Osteoblast (primary cell): ENCODE data around the gene KPNB1. TPM values are rescaled to one million over a fixed set of nuclear protein-coding genes. Genes with fewer than 3 reads are reported as not detected.
A peak's percentile ranks its signal among the peaks of the same experiment; 100 is the strongest.

Source experiments
- DNase-seq: peaks from one replicate; pipeline ENCODE4 v3.0.0; 2011; ENCODE audit warnings: low spot score, mixed read lengths; ENCODE audit not compliant: insufficient read length; ENCODE audit errors: missing footprints
- H2AFZ ChIP-seq: 2 replicates; pipeline ENCODE4 v1.6.0; 2011; ENCODE audit warnings: mild to moderate bottlenecking, low read length
- H3K27ac ChIP-seq: 2 replicates; pipeline ENCODE4 v1.5.1; 2011; ENCODE audit warnings: mild to moderate bottlenecking, low read depth, low read length, moderate library complexity
- H3K27me3 ChIP-seq: 2 replicates; pipeline ENCODE4 v1.6.0; 2012; ENCODE audit warnings: mild to moderate bottlenecking, control low read depth, inconsistent platforms, low read length, moderate library complexity; ENCODE audit not compliant: insufficient read depth
- H3K36me3 ChIP-seq: 2 replicates; pipeline ENCODE4 v1.5.1; 2011; ENCODE audit warnings: mild to moderate bottlenecking, low read length, control low read depth, moderate library complexity; ENCODE audit not compliant: insufficient read depth
- H3K4me1 ChIP-seq: 2 replicates; pipeline ENCODE4 v1.5.1; 2011; ENCODE audit warnings: mild to moderate bottlenecking, low read length, control low read depth, moderate library complexity; ENCODE audit not compliant: insufficient read depth
- H3K4me2 ChIP-seq: 2 replicates; pipeline ENCODE4 v1.6.0; 2011; ENCODE audit warnings: mild to moderate bottlenecking, low read length; ENCODE audit not compliant: insufficient read depth
- H3K4me3 ChIP-seq: fragments of 200-600 bp; sonication (generic); 3 replicates; pipeline ENCODE4 v1.5.1; 2012; ENCODE audit warnings: mild to moderate bottlenecking, low read length, inconsistent platforms; ENCODE audit not compliant: insufficient read depth
- H3K79me2 ChIP-seq: 2 replicates; pipeline ENCODE4 v1.6.0; 2012; ENCODE audit warnings: mild to moderate bottlenecking, low read length, control low read depth, inconsistent platforms; ENCODE audit not compliant: insufficient read depth
- H3K9me3 ChIP-seq: 2 replicates; pipeline ENCODE4 v1.5.1; 2011; ENCODE audit warnings: low read depth, low read length, control low read depth
- H4K20me1 ChIP-seq: 2 replicates; pipeline ENCODE4 v1.6.0; 2012; ENCODE audit warnings: mild to moderate bottlenecking, low read length, control low read depth; ENCODE audit not compliant: insufficient read depth
- total RNA-seq: library from RNA; depleted of rRNA; stranded (reverse); fragments of >200 nt; gene quantifications from 2 replicates; pipeline ENCODE4 v1.2.3, GENCODE V29; 2012
- TF ChIP-seq, protein P1 (sequence below): IDR thresholded peaks from 2 replicates; pipeline ENCODE4 v1.5.1; 2011; ENCODE audit warnings: mild to moderate bottlenecking, low read depth, low read length, moderate library complexity; ENCODE audit errors: extremely low read depth

KPNB1 gene
- total RNA-seq, 1 donor = 351 TPM

GRCh38 chr17:47709594-47709993, 59.9 kb downstream of the KPNB1 start:
- Histone ChIP-seq H2AFZ (no peak overlapping the region), H3K27me3 (peaks cover 32% of the 10 kb centered on the region), H3K4me1 (peaks cover 9% of the 10 kb centered on the region), H3K4me3 (no peak overlapping the region), H3K4me2 (peak overlapping the region; percentile 67), H3K36me3 (no peaks in the 10 kb centered on the region), H3K27ac (no peak overlapping the region), H4K20me1 (peaks cover 43% of the 10 kb centered on the region), H3K79me2 (no peaks in the 10 kb centered on the region), H3K9me3 (no peaks in the 10 kb centered on the region)
- TF ChIP-seq, protein P1, sequence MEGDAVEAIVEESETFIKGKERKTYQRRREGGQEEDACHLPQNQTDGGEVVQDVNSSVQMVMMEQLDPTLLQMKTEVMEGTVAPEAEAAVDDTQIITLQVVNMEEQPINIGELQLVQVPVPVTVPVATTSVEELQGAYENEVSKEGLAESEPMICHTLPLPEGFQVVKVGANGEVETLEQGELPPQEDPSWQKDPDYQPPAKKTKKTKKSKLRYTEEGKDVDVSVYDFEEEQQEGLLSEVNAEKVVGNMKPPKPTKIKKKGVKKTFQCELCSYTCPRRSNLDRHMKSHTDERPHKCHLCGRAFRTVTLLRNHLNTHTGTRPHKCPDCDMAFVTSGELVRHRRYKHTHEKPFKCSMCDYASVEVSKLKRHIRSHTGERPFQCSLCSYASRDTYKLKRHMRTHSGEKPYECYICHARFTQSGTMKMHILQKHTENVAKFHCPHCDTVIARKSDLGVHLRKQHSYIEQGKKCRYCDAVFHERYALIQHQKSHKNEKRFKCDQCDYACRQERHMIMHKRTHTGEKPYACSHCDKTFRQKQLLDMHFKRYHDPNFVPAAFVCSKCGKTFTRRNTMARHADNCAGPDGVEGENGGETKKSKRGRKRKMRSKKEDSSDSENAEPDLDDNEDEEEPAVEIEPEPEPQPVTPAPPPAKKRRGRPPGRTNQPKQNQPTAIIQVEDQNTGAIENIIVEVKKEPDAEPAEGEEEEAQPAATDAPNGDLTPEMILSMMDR = no peak
- no peak for DNase-seq

DNA sequence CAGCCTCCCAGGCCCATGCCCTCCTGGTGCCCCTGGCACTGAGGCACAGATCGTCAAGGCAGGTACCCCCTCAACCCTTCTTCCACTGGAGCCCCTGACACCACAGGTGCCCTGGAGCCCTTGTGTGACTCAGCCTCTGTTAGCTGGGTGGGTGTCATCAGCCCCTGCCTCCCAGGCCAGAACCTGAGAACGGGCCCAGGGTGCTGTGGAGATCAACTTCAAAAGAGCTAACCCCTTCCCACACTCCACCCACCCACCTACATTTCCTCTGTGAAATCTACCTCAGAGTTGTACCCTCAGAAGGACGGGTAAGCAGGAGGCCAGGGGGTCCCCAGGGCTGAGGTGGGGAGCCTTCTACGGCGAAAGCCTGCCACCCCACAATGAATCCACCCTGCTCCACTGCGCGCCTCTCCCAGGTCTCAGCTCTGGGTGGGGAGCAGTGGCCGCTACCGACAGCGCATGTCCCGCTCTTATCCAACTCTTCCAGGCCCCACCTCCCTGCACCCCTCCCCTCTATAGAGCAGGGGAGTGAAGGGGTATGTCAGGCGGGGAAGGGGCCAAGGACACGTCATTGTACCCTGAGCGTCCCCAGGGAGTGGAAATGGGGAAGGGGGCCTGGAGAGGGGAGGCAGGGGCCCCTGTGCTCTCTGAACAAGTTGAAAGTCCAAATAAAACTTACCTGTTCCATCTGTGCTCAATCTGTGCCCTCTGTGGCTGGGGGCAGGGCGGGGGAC, 61.8 kb downstream of the KPNB1 start:
- DNase-seq = no peak
- peaks cover 51% of the 10 kb centered on the region for H3K27me3 ChIP-seq
- peaks cover 34% of the 10 kb centered on the region for H4K20me1 ChIP-seq
- H3K79me2 ChIP-seq = no peaks in the 10 kb centered on the region
- no peak overlapping the region for H3K27ac ChIP-seq
- no peaks in the 10 kb centered on the region for H3K36me3 ChIP-seq
- H3K4me3 ChIP-seq = no peak overlapping the region
- TF ChIP-seq, protein P1 = no peak
- H3K4me1 ChIP-seq = peaks cover 9% of the 10 kb centered on the region
- no peak overlapping the region for H3K4me2 ChIP-seq
- no peak overlapping the region for H2AFZ ChIP-seq
- H3K9me3 ChIP-seq = no peaks in the 10 kb centered on the region

- no peak overlapping the region for H2AFZ ChIP-seq
- peaks cover 14% of the 10 kb centered on the region for H3K4me1 ChIP-seq
- H3K27me3 ChIP-seq = peaks cover 61% of the 10 kb centered on the region
- no peak overlapping the region for H3K4me2 ChIP-seq
- TF ChIP-seq, protein P1 = no peak
- no peak for DNase-seq
- no peaks in the 10 kb centered on the region for H3K9me3 ChIP-seq
- H4K20me1 ChIP-seq = peaks cover 27% of the 10 kb centered on the region
- H3K27ac ChIP-seq = no peak overlapping the region
- H3K4me3 ChIP-seq = no peak overlapping the region
- no peaks in the 10 kb centered on the region for H3K36me3 ChIP-seq
- H3K79me2 ChIP-seq = no peaks in the 10 kb centered on the region
Measured at GRCh38 chr17:47712330-47713023, 62.8 kb downstream of the KPNB1 start.

DNA sequence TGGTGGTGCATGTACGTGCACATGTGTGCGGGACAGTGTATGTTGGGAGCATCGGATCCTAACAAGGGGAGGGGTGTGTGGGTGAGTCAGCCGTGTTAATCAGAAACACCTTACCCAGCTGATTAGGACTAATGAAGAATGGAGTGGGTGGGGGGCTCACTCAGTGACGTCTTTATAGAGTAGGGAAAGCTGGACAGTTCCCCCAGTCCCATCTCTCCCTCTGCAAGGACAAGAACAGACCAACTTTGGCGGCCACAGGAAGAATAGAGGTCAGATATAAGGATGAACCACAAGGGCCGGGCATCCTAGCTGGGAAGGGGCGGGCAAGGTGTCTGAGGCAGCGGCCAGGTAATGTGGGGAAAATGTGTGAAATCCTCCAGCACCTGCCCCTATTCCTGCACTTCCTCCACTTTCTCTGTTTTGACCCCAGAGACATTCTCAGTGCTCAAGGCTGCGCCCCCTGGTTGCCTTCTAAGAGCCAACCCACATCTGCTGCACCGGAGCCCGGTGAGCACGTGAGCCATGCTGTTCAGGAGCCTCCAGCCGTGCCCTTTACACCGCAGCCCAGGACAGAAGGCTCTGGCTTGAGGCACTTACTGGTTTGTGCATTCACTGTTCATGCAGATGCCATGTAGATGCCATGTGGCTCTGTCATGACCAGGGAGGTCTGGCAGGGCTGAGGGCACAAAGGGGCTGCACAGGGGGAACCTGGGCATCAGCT, 64.4 kb downstream of the KPNB1 start:
- Histone ChIP-seq H3K27ac (no peak overlapping the region), H3K9me3 (no peaks in the 10 kb centered on the region), H3K79me2 (no peaks in the 10 kb centered on the region), H3K36me3 (no peaks in the 10 kb centered on the region), H3K4me3 (no peak overlapping the region), H2AFZ (no peak overlapping the region), H4K20me1 (peaks cover 37% of the 10 kb centered on the region), H3K27me3 (peaks cover 74% of the 10 kb centered on the region), H3K4me1 (peaks cover 29% of the 10 kb centered on the region), H3K4me2 (no peak overlapping the region)
- TF ChIP-seq, protein P1 = no peak
- no peak for DNase-seq
